Body of pancreas (tissue), 4 donors: ENCODE data around the gene ADGRF3. TPM values are rescaled to one million over a fixed set of nuclear protein-coding genes. Genes with fewer than 3 reads are reported as not detected.

Source experiments
- ATAC-seq: fragments of 150-250 bp; one replicate; pipeline ENCODE4 v1.9.1; 2016
- DNase-seq, 4 donors: peaks; one replicate each; pipeline ENCODE4 v3.0.0-alpha.2; 2019
- H3K27ac ChIP-seq, 4 donors: fragments of 200-600 bp; sonication (generic); 1 replicate in 3 of 4; 2 replicates in 1 of 4; pipeline versions ENCODE4 v1.5.1 to v1.6.1; 2016 to 2019; ENCODE audit warnings: mild to moderate bottlenecking in 1 of 4, mixed read lengths in 1 of 4, moderate library complexity in 1 of 4
- H3K27me3 ChIP-seq, 2 donors: fragments of 200-600 bp; sonication (generic); one replicate each; pipeline ENCODE4 v1.6.0; 2016; ENCODE audit warnings: mild to moderate bottlenecking in 1 of 2
- H3K36me3 ChIP-seq, 2 donors: fragments of 200-600 bp; sonication (generic); replicated peaks in 1 of 2; 2 replicates each; pipeline ENCODE4 v1.5.1; 2016; ENCODE audit warnings: low read depth in 2 of 2; ENCODE audit not compliant: insufficient read depth in 1 of 2
- H3K4me1 ChIP-seq: fragments of 200-600 bp; sonication (generic); one replicate; pipeline ENCODE4 v1.6.0; 2016
- H3K4me3 ChIP-seq, 2 donors: fragments of 200-600 bp; sonication (generic); 1 replicate in 1 of 2; 2 replicates in 1 of 2; pipeline ENCODE4 v1.5.1; 2016 to 2019
- H3K9me3 ChIP-seq, 3 donors: fragments of 200-600 bp; sonication (generic); 1 replicate in 2 of 3; 2 replicates in 1 of 3; pipeline ENCODE4 v1.5.1; 2016
- CTCF ChIP-seq, 7 experiments: fragments of 450-650 bp in 4 of 7; fragments of 200-600 bp in 3 of 7; sonication (generic) in 3 of 7; IDR thresholded peaks; one replicate each; pipeline ENCODE4 v1.5.1; 2016 to 2019; ENCODE audit warnings: antibody characterized with exemption in 7 of 7
- POLR2A ChIP-seq, 3 donors: fragments of 450-650 bp; IDR thresholded peaks; one replicate each; pipeline ENCODE4 v1.6.1; 2016; ENCODE audit warnings: antibody characterized with exemption in 3 of 3, mild to moderate bottlenecking in 2 of 3
- WGBS, 2 donors: methylation state at CpG; one replicate each; pipeline ENCODE4 v1.1.5; 2017; 5-methylcytosine and 5-hydroxymethylcytosine counted together
- intact Hi-C: fragments of 100-400 bp; cut with DNase I; formaldehyde crosslinking; loops from one replicate; pipeline ENCODE4 v1.15.1; 2023
- total RNA-seq, 2 donors: library from RNA; depleted of rRNA; stranded (reverse); fragments of >200 nt; gene quantifications; one replicate each; pipeline ENCODE4 v1.1.0, GENCODE V29; 2016

Gene ADGRF3
- total RNA-seq, 2 donors from 2014 or later, result not detected

GRCh38 chr2:26290001-26290400 lies 56.6 kb downstream of the ADGRF3 start:
- ATAC-seq (no peak), DNase-seq (no peak)
- 39 to 47% methylated on average over 1 of the region's 1 CpG for WGBS, 2 donors
- no peak overlapping the region for H3K4me3 ChIP-seq
- no peak overlapping the region for H3K27ac ChIP-seq
- intact Hi-C loops, result no loop called here
- H3K27me3 ChIP-seq, result no peaks in the 10 kb centered on the region
- H3K4me1 ChIP-seq, result no peaks in the 10 kb centered on the region
- H3K36me3 ChIP-seq, result peaks cover 0 to 17% of the 10 kb centered on the region in 2 donors
- no peaks in the 10 kb centered on the region for H3K9me3 ChIP-seq
- TF ChIP-seq CTCF (IDR thresholded peaks at IDR 0.05) (no peak), POLR2A (IDR thresholded peaks at IDR 0.05) (no peak)

- H3K4me3 ChIP-seq, result no peak overlapping the region
- H3K27me3 ChIP-seq, result no peaks in the 10 kb centered on the region
- no peak for TF ChIP-seq POLR2A (IDR thresholded peaks at IDR 0.05)
- TF ChIP-seq CTCF (IDR thresholded peaks at IDR 0.05), result no peak
- H3K27ac ChIP-seq, result no peak overlapping the region
- intact Hi-C loops, result loop anchor here (10.0 kb wide), 1 partner anchor 51 kb away; no protein-coding TSS in a partner anchor
- H3K36me3 ChIP-seq, result peaks cover 7 to 34% of the 10 kb centered on the region in 2 donors
- 96 to 98% methylated on average over 3 of the region's 3 CpGs for WGBS, 2 donors
- H3K9me3 ChIP-seq, result no peaks in the 10 kb centered on the region
- no peaks in the 10 kb centered on the region for H3K4me1 ChIP-seq
- ATAC-seq, result no peak
- DNase-seq, result no peak
Measured at GRCh38 chr2:26285931-26286330, 60.7 kb downstream of the ADGRF3 start.

- TF ChIP-seq CTCF (IDR thresholded peaks at IDR 0.05) (no peak), POLR2A (IDR thresholded peaks at IDR 0.05) (no peak)
- ATAC-seq (no peak), DNase-seq (no peak)
- no peaks in the 10 kb centered on the region for H3K4me1 ChIP-seq
- H3K4me3 ChIP-seq, result no peak overlapping the region
- no peaks in the 10 kb centered on the region for H3K9me3 ChIP-seq
- 94% methylated on average over 3 of the region's 3 CpGs for WGBS, 2 donors
- intact Hi-C loops, result loop anchor here (10.0 kb wide), 1 partner anchor 49 kb away; no protein-coding TSS in a partner anchor
- peaks cover 7 to 36% of the 10 kb centered on the region in 2 donors for H3K36me3 ChIP-seq
- no peaks in the 10 kb centered on the region for H3K27me3 ChIP-seq
- no peak overlapping the region for H3K27ac ChIP-seq
Measured at GRCh38 chr2:26284132-26284531, 62.5 kb downstream of the ADGRF3 start.

- no peaks in the 10 kb centered on the region for H3K27me3 ChIP-seq
- ATAC-seq (no peak), DNase-seq (no peak)
- no peak overlapping the region for H3K27ac ChIP-seq
- TF ChIP-seq CTCF (IDR thresholded peaks at IDR 0.05), result no peak
- 83 to 88% methylated on average over 2 of the region's 2 CpGs for WGBS, 2 donors
- H3K4me1 ChIP-seq, result no peaks in the 10 kb centered on the region
- intact Hi-C loops, result loop anchor here (10.0 kb wide), 1 partner anchor 49 kb away; no protein-coding TSS in a partner anchor
- no peak overlapping the region for H3K4me3 ChIP-seq
- H3K36me3 ChIP-seq, result peaks cover 7 to 36% of the 10 kb centered on the region in 2 donors
- H3K9me3 ChIP-seq, result no peaks in the 10 kb centered on the region
Measured at GRCh38 chr2:26283606-26284005, 63.0 kb downstream of the ADGRF3 start.

- DNase-seq (no peak), ATAC-seq (no peak)
- no peak overlapping the region for H3K27ac ChIP-seq
- WGBS, 2 donors, result 50 to 57% methylated on average over 2 of the region's 2 CpGs
- intact Hi-C loops, result loop anchor here (10.0 kb wide), 1 partner anchor 46 kb away; no protein-coding TSS in a partner anchor
- H3K27me3 ChIP-seq, result no peaks in the 10 kb centered on the region
- no peaks in the 10 kb centered on the region for H3K9me3 ChIP-seq
- TF ChIP-seq POLR2A (IDR thresholded peaks at IDR 0.05), result no peak
- no peak for TF ChIP-seq CTCF (IDR thresholded peaks at IDR 0.05)
- H3K4me3 ChIP-seq, result no peak overlapping the region
- H3K4me1 ChIP-seq, result peaks cover 3% of the 10 kb centered on the region
- peaks cover 7 to 29% of the 10 kb centered on the region in 2 donors for H3K36me3 ChIP-seq
Measured at GRCh38 chr2:26281226-26281625, 65.4 kb downstream of the ADGRF3 start.
